ENCODE results near the gene LIFR.
"Not testable (repeated sequence)": the region's sequence is repeated elsewhere in the genome, so short reads cannot be mapped to it uniquely, and the experiment has no call there.

LIFR gene, protein sequence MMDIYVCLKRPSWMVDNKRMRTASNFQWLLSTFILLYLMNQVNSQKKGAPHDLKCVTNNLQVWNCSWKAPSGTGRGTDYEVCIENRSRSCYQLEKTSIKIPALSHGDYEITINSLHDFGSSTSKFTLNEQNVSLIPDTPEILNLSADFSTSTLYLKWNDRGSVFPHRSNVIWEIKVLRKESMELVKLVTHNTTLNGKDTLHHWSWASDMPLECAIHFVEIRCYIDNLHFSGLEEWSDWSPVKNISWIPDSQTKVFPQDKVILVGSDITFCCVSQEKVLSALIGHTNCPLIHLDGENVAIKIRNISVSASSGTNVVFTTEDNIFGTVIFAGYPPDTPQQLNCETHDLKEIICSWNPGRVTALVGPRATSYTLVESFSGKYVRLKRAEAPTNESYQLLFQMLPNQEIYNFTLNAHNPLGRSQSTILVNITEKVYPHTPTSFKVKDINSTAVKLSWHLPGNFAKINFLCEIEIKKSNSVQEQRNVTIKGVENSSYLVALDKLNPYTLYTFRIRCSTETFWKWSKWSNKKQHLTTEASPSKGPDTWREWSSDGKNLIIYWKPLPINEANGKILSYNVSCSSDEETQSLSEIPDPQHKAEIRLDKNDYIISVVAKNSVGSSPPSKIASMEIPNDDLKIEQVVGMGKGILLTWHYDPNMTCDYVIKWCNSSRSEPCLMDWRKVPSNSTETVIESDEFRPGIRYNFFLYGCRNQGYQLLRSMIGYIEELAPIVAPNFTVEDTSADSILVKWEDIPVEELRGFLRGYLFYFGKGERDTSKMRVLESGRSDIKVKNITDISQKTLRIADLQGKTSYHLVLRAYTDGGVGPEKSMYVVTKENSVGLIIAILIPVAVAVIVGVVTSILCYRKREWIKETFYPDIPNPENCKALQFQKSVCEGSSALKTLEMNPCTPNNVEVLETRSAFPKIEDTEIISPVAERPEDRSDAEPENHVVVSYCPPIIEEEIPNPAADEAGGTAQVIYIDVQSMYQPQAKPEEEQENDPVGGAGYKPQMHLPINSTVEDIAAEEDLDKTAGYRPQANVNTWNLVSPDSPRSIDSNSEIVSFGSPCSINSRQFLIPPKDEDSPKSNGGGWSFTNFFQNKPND
- total RNA-seq = 0 to 0.35 (median 0) reads per million in 3 donors

GRCh38 chr5:38556599-38557307, at the start of gene LIFR:
Gene LIFR (minus strand): TSS chr5:38556646. CDS start chr5:38530647, 25,999 bp downstream.
- Histone ChIP-seq H3K9me3 (ENCODE audit: control insufficient read depth, low read length) (no peaks in the 10 kb centered on the region), H3K27ac (ENCODE audit: insufficient read depth, low read length, poor library complexity, severe bottlenecking) (no peak within 1 kb of the TSS), H3K27me3 (replicated peaks; ENCODE audit: control insufficient read depth, insufficient read depth, low read length, poor library complexity, severe bottlenecking) (peaks cover 16% of the 10 kb centered on the region), H3K4me1 (ENCODE audit: control insufficient read depth, insufficient read depth, low read length, poor library complexity, severe bottlenecking) (peaks cover 5% of the 10 kb centered on the region), H3K4me3 (ENCODE audit: insufficient read depth, low read depth, low read length, poor library complexity, severe bottlenecking) (peak within 1 kb of the TSS; percentile 55), H3K36me3 (ENCODE audit: control insufficient read depth, insufficient read depth, low read length) (no peaks in the 10 kb centered on the region)
- DNase-seq = peak in 2 of 3 donors; percentile 13 to 15

- Histone ChIP-seq H3K27ac (ENCODE audit: insufficient read depth, low read length, poor library complexity, severe bottlenecking) (no peak overlapping the region), H3K27me3 (replicated peaks; ENCODE audit: control insufficient read depth, insufficient read depth, low read length, poor library complexity, severe bottlenecking) (no peaks in the 10 kb centered on the region), H3K9me3 (ENCODE audit: control insufficient read depth, low read length) (no peaks in the 10 kb centered on the region), H3K4me1 (ENCODE audit: control insufficient read depth, insufficient read depth, low read length, poor library complexity, severe bottlenecking) (no peaks in the 10 kb centered on the region), H3K36me3 (ENCODE audit: control insufficient read depth, insufficient read depth, low read length) (no peaks in the 10 kb centered on the region), H3K4me3 (ENCODE audit: insufficient read depth, low read depth, low read length, poor library complexity, severe bottlenecking) (no peak overlapping the region)
- DNase-seq = no peak
Measured at GRCh38 chr5:38605610-38606009, 49.2 kb upstream of the LIFR start.

DNA sequence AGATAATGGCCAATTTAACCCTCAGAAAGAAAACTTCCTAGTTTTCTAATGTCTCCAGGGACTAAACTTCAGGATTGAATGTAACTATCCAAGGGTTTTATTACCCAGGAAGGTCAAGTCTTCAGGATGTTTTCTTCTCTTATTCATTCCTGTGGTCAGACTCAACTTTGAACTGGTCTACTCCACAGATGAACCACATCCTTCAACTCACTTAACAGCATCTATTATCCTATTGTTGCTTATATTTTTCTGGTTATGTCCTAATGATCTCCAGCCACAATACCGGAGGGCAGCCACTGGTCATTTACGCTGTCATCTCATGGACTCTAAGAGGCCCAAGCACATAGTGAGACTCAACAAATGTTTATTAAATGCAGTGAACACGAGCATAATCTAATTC, 47.2 kb upstream of the LIFR start:
- H3K27me3 ChIP-seq (replicated peaks; ENCODE audit: control insufficient read depth, insufficient read depth, low read length, poor library complexity, severe bottlenecking) = no peaks in the 10 kb centered on the region
- no peak overlapping the region for H3K4me3 ChIP-seq (ENCODE audit: insufficient read depth, low read depth, low read length, poor library complexity, severe bottlenecking)
- H3K4me1 ChIP-seq (ENCODE audit: control insufficient read depth, insufficient read depth, low read length, poor library complexity, severe bottlenecking) = no peaks in the 10 kb centered on the region
- H3K36me3 ChIP-seq (ENCODE audit: control insufficient read depth, insufficient read depth, low read length) = no peaks in the 10 kb centered on the region
- no peaks in the 10 kb centered on the region for H3K9me3 ChIP-seq (ENCODE audit: control insufficient read depth, low read length)
- no peak overlapping the region for H3K27ac ChIP-seq (ENCODE audit: insufficient read depth, low read length, poor library complexity, severe bottlenecking)
- no peak for DNase-seq

DNA sequence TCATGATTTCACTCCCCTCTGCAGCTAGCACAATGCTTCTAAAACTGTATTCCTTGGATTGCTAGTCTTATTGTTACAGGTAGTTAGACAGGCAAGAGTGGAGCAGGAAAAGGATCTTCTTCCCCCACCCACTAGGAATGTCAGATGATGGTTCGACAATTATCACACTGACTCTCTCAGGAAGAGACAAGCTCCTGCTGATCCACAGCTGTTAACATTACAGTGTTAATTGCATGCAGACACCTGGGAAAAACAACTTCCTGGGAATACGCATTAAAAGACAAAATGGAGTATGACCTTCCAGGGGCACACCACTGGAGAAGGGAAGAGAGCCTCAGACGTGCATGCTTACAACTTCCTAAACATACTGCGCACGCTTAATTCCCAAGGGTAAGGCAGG, 46.2 kb upstream of the LIFR start:
- Histone ChIP-seq H3K4me1 (ENCODE audit: control insufficient read depth, insufficient read depth, low read length, poor library complexity, severe bottlenecking) (no peaks in the 10 kb centered on the region), H3K4me3 (ENCODE audit: insufficient read depth, low read depth, low read length, poor library complexity, severe bottlenecking) (no peak overlapping the region), H3K27ac (ENCODE audit: insufficient read depth, low read length, poor library complexity, severe bottlenecking) (no peak overlapping the region), H3K36me3 (ENCODE audit: control insufficient read depth, insufficient read depth, low read length) (no peaks in the 10 kb centered on the region), H3K9me3 (ENCODE audit: control insufficient read depth, low read length) (no peaks in the 10 kb centered on the region), H3K27me3 (replicated peaks; ENCODE audit: control insufficient read depth, insufficient read depth, low read length, poor library complexity, severe bottlenecking) (no peaks in the 10 kb centered on the region)
- DNase-seq = no peak

GRCh38 chr5:38601863-38602298, 45.4 kb upstream of the LIFR start:
- Histone ChIP-seq H3K9me3 (ENCODE audit: control insufficient read depth, low read length) (no peaks in the 10 kb centered on the region), H3K36me3 (ENCODE audit: control insufficient read depth, insufficient read depth, low read length) (no peaks in the 10 kb centered on the region), H3K27me3 (replicated peaks; ENCODE audit: control insufficient read depth, insufficient read depth, low read length, poor library complexity, severe bottlenecking) (no peaks in the 10 kb centered on the region), H3K4me1 (ENCODE audit: control insufficient read depth, insufficient read depth, low read length, poor library complexity, severe bottlenecking) (no peaks in the 10 kb centered on the region), H3K4me3 (ENCODE audit: insufficient read depth, low read depth, low read length, poor library complexity, severe bottlenecking) (no peak overlapping the region), H3K27ac (ENCODE audit: insufficient read depth, low read length, poor library complexity, severe bottlenecking) (no peak overlapping the region)
- DNase-seq = no peak

DNA sequence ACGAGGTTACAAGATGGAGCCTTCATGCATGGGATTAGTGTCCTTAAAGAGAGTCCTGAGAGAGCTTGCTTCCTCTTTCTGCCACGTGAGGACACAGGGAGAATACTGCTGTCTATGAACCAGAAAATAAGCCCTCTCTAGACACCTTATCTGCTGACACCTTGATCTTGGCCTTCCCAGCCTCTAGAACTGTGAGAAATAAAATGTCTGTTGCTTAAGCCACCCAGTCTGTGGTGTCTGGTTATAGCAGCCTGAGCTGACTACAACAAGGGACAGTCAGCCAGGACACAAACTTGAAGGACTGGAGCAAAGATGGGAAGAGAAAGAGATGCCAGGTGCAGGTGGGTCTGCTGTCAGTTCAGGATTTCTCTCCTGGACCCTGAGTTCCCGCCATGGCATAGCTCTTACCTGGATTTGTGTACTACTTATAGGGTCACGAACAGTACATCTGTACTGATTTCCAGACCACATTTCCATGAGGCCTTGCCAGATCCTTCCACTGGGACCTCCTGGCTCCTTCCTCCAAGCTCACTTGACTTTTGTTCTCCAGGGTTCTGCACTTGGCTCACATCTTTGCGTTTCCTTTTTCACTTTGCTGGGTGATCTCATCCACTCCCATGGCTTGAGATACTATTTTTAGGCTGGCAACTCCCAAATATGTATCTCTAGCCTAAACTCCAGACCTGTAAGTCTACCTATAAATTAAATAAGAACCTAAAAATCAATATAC, 44.9 kb upstream of the LIFR start:
- H3K4me1 ChIP-seq (ENCODE audit: control insufficient read depth, insufficient read depth, low read length, poor library complexity, severe bottlenecking) = no peaks in the 10 kb centered on the region
- H3K36me3 ChIP-seq (ENCODE audit: control insufficient read depth, insufficient read depth, low read length) = no peaks in the 10 kb centered on the region
- no peak for DNase-seq
- H3K9me3 ChIP-seq (ENCODE audit: control insufficient read depth, low read length) = no peaks in the 10 kb centered on the region
- H3K4me3 ChIP-seq (ENCODE audit: insufficient read depth, low read depth, low read length, poor library complexity, severe bottlenecking) = no peak overlapping the region
- H3K27me3 ChIP-seq (replicated peaks; ENCODE audit: control insufficient read depth, insufficient read depth, low read length, poor library complexity, severe bottlenecking) = no peaks in the 10 kb centered on the region
- no peak overlapping the region for H3K27ac ChIP-seq (ENCODE audit: insufficient read depth, low read length, poor library complexity, severe bottlenecking)

DNA sequence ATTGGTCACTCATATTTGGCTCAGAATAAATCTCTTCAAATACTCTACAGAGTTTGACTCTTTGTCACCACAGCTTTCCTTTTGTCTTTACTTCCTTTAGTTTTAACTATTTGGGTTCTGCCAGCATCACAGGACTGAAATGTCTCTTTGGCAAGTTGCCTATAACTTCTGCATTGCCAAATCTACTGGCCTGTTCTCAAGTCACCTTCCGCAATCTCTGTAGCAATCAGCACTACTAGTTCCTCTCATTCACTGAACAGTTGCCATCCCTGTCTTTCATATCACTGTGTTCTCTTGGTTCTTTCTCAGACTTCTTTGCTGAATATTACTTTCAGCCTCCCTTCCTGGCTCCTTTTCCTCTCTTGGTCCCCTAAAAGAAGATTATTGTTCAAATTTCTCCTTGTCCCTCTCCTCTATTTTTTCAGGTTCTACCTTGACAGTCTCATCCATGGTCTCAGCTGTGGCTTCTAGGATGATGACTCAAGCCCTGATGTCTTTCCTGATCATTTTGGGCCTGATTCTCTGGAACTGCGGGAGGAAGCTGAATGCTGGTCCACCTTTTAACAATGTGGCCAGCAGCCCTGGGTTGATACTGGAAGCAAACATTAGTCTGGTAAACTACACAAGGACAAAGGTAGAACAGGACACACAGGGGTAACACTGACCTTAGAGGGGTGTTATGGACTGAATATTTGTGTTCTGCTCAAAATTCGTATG, 44.0 kb upstream of the LIFR start:
- Histone ChIP-seq H3K9me3 (ENCODE audit: control insufficient read depth, low read length) (no peaks in the 10 kb centered on the region), H3K4me1 (ENCODE audit: control insufficient read depth, insufficient read depth, low read length, poor library complexity, severe bottlenecking) (no peaks in the 10 kb centered on the region), H3K27me3 (replicated peaks; ENCODE audit: control insufficient read depth, insufficient read depth, low read length, poor library complexity, severe bottlenecking) (no peaks in the 10 kb centered on the region), H3K27ac (ENCODE audit: insufficient read depth, low read length, poor library complexity, severe bottlenecking) (no peak overlapping the region), H3K36me3 (ENCODE audit: control insufficient read depth, insufficient read depth, low read length) (no peaks in the 10 kb centered on the region), H3K4me3 (ENCODE audit: insufficient read depth, low read depth, low read length, poor library complexity, severe bottlenecking) (no peak overlapping the region)
- DNase-seq = no peak

GRCh38 chr5:38599751-38600150, 43.3 kb upstream of the LIFR start:
- not testable (repeated sequence) for H3K27ac ChIP-seq (ENCODE audit: insufficient read depth, low read length, poor library complexity, severe bottlenecking); H3K4me1 ChIP-seq (ENCODE audit: control insufficient read depth, insufficient read depth, low read length, poor library complexity, severe bottlenecking); H3K9me3 ChIP-seq (ENCODE audit: control insufficient read depth, low read length); H3K36me3 ChIP-seq (ENCODE audit: control insufficient read depth, insufficient read depth, low read length); H3K4me3 ChIP-seq (ENCODE audit: insufficient read depth, low read depth, low read length, poor library complexity, severe bottlenecking); DNase-seq; H3K27me3 ChIP-seq (replicated peaks; ENCODE audit: control insufficient read depth, insufficient read depth, low read length, poor library complexity, severe bottlenecking)

All from effector memory CD4-positive, alpha-beta T cell (primary cell).